Neural progenitor cell (in vitro differentiated cells): Measurements from ENCODE around the gene LMAN2.

Experiments used
- EZH2 ChIP-seq: fragments of 200-600 bp; sonication (generic); IDR thresholded peaks from 2 replicates; pipeline ENCODE4 v1.6.1; 2017; ENCODE audit warnings: antibody characterized with exemption, mild to moderate bottlenecking, moderate library complexity
- EZH2phosphoT487 ChIP-seq: fragments of 200-600 bp; sonication (generic); IDR thresholded peaks from 2 replicates; pipeline ENCODE4 v1.6.1; 2017; ENCODE audit warnings: antibody characterized with exemption
- TF ChIP-seq, protein P1 (sequence below): fragments of 200-600 bp; sonication (generic); IDR thresholded peaks from 2 replicates; pipeline ENCODE4 v1.5.1; 2017; ENCODE audit warnings: antibody characterized with exemption, mild to moderate bottlenecking

DNA sequence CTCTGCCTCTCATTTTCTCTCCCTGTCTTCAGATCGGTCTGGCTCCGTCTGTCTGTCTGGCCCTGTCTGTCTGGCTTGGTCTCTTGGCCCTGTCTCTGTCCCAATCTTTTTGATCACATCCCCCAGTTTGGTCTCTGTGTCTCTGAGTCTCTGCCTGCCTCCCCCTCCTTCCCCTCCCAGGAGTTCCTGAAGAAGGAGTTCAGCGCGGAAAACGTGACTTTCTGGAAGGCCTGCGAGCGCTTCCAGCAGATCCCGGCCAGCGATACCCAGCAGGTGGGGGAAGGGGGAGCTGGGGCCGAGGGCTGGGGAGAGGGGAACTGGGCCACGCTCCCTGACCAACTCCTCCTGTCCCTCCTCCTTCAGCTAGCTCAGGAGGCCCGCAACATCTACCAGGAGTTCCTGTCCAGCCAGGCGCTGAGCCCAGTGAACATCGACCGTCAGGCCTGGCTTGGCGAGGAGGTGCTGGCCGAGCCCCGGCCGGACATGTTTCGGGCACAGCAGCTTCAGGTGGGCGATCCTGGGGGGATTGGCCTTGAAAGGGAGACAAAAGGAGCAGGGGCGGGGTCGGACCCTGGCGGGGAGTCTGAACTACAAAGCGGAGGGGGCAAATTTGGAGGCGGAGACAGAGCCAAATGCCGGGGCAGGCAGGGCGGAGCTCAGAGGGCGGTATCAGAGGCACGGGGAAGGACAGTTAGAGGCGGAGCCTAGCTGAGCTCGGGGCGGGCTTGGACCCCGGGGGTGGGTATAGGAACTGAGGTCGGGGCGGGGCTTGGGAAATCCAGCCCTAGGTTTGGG is 15.3 kb upstream of the LMAN2 start:
- TF ChIP-seq, protein P1, sequence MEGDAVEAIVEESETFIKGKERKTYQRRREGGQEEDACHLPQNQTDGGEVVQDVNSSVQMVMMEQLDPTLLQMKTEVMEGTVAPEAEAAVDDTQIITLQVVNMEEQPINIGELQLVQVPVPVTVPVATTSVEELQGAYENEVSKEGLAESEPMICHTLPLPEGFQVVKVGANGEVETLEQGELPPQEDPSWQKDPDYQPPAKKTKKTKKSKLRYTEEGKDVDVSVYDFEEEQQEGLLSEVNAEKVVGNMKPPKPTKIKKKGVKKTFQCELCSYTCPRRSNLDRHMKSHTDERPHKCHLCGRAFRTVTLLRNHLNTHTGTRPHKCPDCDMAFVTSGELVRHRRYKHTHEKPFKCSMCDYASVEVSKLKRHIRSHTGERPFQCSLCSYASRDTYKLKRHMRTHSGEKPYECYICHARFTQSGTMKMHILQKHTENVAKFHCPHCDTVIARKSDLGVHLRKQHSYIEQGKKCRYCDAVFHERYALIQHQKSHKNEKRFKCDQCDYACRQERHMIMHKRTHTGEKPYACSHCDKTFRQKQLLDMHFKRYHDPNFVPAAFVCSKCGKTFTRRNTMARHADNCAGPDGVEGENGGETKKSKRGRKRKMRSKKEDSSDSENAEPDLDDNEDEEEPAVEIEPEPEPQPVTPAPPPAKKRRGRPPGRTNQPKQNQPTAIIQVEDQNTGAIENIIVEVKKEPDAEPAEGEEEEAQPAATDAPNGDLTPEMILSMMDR, result no peak
- TF ChIP-seq EZH2phosphoT487 (no peak), EZH2 (no peak)
